Ovary (tissue), 3 donors: ENCODE results near the gene CDV3.

ENCODE experiments used
- CTCF ChIP-seq, 3 donors: fragments of 450-650 bp in 2 of 3; fragments of 200-600 bp in 1 of 3; IDR thresholded peaks; one replicate each; pipeline versions ENCODE4 v1.5.1 to v1.8.0; 2016 to 2022; ENCODE audit warnings: antibody characterized with exemption in 3 of 3, mild to moderate bottlenecking in 1 of 3
- POLR2A ChIP-seq: fragments of 450-650 bp; IDR thresholded peaks from one replicate; pipeline ENCODE4 v1.6.1; 2017; ENCODE audit warnings: antibody characterized with exemption, mild to moderate bottlenecking, moderate library complexity
- donor health status: DM: no; HTN: no; CAD: no.

GRCh38 chr3:133583396-133583795 is 9.9 kb downstream of the CDV3 start:
- TF ChIP-seq POLR2A (no peak), CTCF (IDR thresholded peaks at IDR 0.05) (no peak)
